Neuron (in vitro differentiated cells): Measurements from ENCODE around the gene GMCL2.
A peak's percentile ranks its signal among the peaks of the same experiment; 100 is the strongest.

Experiments
- H2AFZ ChIP-seq: one replicate; pipeline ENCODE4 v1.6.1; 2013; ENCODE audit warnings: low read depth, mild to moderate bottlenecking, inconsistent platforms, low read length, moderate library complexity
- H3K27me3 ChIP-seq: one replicate; pipeline ENCODE4 v1.6.1; 2013; ENCODE audit warnings: low read length; ENCODE audit not compliant: insufficient read depth
- H3K36me3 ChIP-seq: one replicate; pipeline ENCODE4 v1.6.1; 2013; ENCODE audit warnings: low read length; ENCODE audit not compliant: insufficient read depth
- H3K4me1 ChIP-seq: one replicate; pipeline ENCODE4 v1.6.1; 2013; ENCODE audit warnings: low read length; ENCODE audit not compliant: insufficient read depth
- H3K4me3 ChIP-seq: 2 replicates; pipeline ENCODE4 v1.5.1; 2013; ENCODE audit warnings: mild to moderate bottlenecking, low read length, moderate library complexity
- H3K9me3 ChIP-seq: one replicate; pipeline ENCODE4 v1.6.1; 2013; ENCODE audit warnings: low read length

The GMCL2 gene, protein sequence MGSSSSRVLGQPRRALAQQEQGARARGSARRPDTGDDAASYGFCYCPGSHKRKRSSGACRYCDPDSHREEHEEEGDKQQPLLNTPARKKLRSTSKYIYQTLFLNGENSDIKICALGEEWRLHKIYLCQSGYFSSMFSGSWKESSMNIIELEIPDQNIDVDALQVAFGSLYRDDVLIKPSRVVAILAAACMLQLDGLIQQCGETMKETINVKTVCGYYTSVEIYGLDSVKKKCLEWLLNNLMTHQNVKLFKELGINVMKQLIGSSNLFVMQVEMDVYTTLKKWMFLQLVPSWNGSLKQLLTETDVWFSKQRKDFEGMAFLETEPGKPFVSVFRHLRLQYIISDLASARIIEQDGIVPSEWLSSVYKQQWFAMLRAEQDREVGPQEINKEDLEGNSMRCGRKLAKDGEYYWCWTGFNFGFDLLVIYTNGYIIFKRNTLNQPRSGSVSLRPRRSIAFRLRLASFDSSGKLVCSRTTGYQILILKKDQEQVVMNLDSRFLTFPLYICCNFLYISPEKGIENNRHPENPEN

DNA sequence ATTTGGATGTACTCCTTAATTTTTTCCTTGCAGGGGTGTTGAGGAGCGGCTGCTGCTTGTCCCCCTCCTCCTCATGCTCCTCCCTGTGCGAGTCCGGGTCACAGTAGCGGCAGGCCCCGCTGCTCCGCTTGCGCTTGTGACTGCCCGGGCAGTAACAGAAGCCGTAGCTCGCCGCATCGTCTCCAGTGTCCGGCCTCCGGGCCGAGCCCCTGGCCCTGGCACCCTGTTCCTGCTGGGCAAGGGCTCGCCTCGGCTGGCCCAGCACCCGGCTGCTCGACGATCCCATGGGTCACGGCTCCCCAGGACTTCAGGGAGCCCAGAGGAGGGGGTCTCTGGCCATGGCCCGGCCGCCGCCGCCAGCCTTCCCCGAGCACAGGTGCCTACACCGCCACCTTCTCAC lies at the start of gene GMCL2:
Gene GMCL2, minus strand, starts transcription at position 358 of the 400 bp plus-strand sequence. Its CDS starts 72 bp downstream, at position 286.
- H2AFZ ChIP-seq, result no peak within 1 kb of the TSS
- H3K27me3 ChIP-seq, result no peaks in the 10 kb centered on the region
- no peaks in the 10 kb centered on the region for H3K9me3 ChIP-seq
- no peak within 1 kb of the TSS for H3K4me3 ChIP-seq
- no peaks in the 10 kb centered on the region for H3K36me3 ChIP-seq
- H3K4me1 ChIP-seq, result no peaks in the 10 kb centered on the region

DNA sequence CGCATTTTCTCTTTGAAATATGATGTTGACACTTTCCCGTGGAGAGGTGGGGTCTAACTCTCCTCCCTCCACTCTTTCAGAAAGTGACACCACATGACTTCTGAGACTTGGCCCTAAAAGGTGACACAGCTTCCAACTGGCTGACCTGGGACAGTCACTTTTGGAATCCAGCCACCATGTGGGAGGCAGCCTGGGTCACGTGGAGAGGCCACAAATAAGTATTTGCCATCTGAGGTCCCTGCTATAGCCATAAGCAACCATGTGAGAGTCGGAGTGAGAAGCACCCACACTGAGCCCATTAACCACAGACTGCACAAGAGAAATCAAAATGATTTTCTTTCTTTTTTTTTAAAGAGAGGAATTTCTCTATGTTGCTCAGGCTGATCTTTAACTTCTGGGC lies 49.5 kb upstream of the GMCL2 start:
- Histone ChIP-seq H3K27me3 (no peaks in the 10 kb centered on the region), H3K4me3 (no peak overlapping the region), H3K36me3 (no peaks in the 10 kb centered on the region), H3K9me3 (no peaks in the 10 kb centered on the region), H2AFZ (no peak overlapping the region), H3K4me1 (peaks cover 10% of the 10 kb centered on the region)

DNA sequence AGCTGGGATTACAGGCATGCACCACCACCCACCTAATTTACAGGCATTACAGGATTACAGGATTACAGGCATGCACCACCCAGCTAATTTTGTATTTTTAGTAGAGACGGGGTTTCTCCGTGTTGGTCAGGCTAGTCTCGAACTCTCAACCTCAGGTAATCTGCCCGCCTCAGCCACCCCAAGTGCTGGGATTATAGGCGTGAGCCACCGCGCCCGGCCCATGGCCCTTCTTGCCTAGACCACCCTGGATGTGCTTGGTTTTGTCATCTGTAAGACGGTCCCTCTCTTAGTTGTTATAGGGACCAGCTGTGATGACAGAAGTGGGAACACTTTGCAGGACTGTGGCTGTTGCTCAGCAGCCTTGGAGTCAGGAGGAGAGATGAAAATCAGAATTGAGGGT lies 49.0 kb upstream of the GMCL2 start:
- Histone ChIP-seq H3K9me3 (no peaks in the 10 kb centered on the region), H3K4me1 (peaks cover 15% of the 10 kb centered on the region), H3K36me3 (no peaks in the 10 kb centered on the region), H3K4me3 (no peak overlapping the region), H3K27me3 (no peaks in the 10 kb centered on the region), H2AFZ (no peak overlapping the region)

DNA sequence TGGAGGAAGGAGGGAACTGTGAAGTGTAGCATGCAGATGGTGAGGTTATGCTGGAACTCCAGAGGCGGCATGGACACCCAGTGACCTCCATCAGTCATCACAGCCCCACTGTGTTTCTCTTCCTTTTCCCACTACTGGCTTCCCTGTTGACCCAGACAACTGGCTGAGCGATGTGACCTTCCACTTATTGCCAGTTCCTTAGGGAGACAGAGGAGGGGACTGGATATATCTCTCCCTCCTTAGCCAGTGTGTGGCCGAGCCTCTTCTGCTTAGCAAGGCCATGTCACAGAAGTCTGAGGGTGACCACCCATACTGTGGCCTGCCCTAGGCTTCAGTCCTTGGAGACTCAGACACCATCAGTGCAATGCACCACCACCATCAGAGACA lies 48.4 kb upstream of the GMCL2 start:
- Histone ChIP-seq H2AFZ (no peak overlapping the region), H3K4me1 (peaks cover 19% of the 10 kb centered on the region), H3K4me3 (no peak overlapping the region), H3K9me3 (no peaks in the 10 kb centered on the region), H3K36me3 (peaks cover 4% of the 10 kb centered on the region), H3K27me3 (no peaks in the 10 kb centered on the region)

DNA sequence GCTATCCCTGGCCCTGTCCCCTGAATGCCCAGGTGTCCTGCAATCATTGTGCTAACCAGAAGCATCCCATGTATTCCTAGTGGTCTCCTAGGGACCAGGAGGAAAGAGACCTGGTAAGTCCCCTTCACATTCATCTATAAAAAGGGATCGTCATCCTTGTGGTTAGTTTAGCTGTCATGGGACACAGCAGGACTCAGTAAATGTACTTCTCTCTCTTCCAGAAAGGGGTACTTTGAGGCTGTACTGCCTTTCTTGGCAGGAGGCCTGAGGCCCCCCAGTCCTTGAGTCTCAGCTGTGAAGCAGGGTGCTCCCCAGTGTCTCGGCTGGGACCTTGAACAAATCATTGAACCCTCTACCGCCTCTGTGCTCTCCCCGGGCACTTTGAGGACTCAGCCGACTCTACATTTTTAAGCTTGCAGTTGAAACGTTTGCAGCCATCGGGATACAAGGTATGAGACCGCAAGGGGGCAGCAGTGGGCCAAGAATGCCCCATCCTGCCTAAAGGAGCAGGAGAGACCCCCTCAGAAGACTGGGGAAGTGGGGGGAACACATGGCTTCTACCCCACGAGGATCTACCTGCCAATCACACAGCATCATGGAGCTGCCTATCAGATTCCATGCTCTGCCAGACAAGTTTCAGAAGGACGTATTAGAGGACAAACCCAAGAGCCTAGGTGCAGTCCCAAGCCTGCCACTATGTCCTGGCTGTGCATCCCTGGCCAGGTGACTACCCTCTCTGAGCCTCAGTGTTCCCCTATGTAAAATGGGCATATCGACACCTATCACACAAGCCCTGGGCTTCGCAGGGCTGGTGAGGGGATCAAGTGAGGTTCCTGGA lies 47.8 kb upstream of the GMCL2 start:
- no peak overlapping the region for H2AFZ ChIP-seq
- H3K4me3 ChIP-seq, result no peak overlapping the region
- H3K27me3 ChIP-seq, result no peaks in the 10 kb centered on the region
- no peaks in the 10 kb centered on the region for H3K9me3 ChIP-seq
- peaks cover 19% of the 10 kb centered on the region for H3K4me1 ChIP-seq
- H3K36me3 ChIP-seq, result peaks cover 10% of the 10 kb centered on the region

GRCh38 chr5:178234121-178234749 lies 47.1 kb upstream of the GMCL2 start:
- H2AFZ ChIP-seq, result no peak overlapping the region
- peaks cover 17% of the 10 kb centered on the region for H3K36me3 ChIP-seq
- no peaks in the 10 kb centered on the region for H3K9me3 ChIP-seq
- H3K27me3 ChIP-seq, result no peaks in the 10 kb centered on the region
- peaks cover 16% of the 10 kb centered on the region for H3K4me1 ChIP-seq
- H3K4me3 ChIP-seq, result no peak overlapping the region

GRCh38 chr5:178232920-178233429 lies 45.8 kb upstream of the GMCL2 start:
- H3K36me3 ChIP-seq, result peaks cover 25% of the 10 kb centered on the region
- H3K27me3 ChIP-seq, result no peaks in the 10 kb centered on the region
- H2AFZ ChIP-seq, result peak overlapping the region; percentile 82
- peak overlapping the region; percentile 74 for H3K4me3 ChIP-seq
- peaks cover 13% of the 10 kb centered on the region for H3K4me1 ChIP-seq
- no peaks in the 10 kb centered on the region for H3K9me3 ChIP-seq

GRCh38 chr5:178232124-178232919 lies 45.2 kb upstream of the GMCL2 start, which contains the start of gene PHYKPL:
Gene PHYKPL (minus strand): TSS chr5:178232802. CDS start chr5:178232550, 252 bp downstream.
- Histone ChIP-seq H2AFZ (peak within 1 kb of the TSS; percentile 82), H3K36me3 (peaks cover 30% of the 10 kb centered on the region), H3K4me1 (peaks cover 13% of the 10 kb centered on the region), H3K4me3 (peak within 1 kb of the TSS; percentile 74), H3K9me3 (peaks cover 4% of the 10 kb centered on the region), H3K27me3 (no peaks in the 10 kb centered on the region)

- H3K27me3 ChIP-seq, result no peaks in the 10 kb centered on the region
- H3K4me3 ChIP-seq, result peak overlapping the region; percentile 74
- H3K9me3 ChIP-seq, result peaks cover 4% of the 10 kb centered on the region
- H2AFZ ChIP-seq, result no peak overlapping the region
- H3K36me3 ChIP-seq, result peaks cover 36% of the 10 kb centered on the region
- H3K4me1 ChIP-seq, result peaks cover 13% of the 10 kb centered on the region
Measured at GRCh38 chr5:178231539-178232123, 44.5 kb upstream of the GMCL2 start.

DNA sequence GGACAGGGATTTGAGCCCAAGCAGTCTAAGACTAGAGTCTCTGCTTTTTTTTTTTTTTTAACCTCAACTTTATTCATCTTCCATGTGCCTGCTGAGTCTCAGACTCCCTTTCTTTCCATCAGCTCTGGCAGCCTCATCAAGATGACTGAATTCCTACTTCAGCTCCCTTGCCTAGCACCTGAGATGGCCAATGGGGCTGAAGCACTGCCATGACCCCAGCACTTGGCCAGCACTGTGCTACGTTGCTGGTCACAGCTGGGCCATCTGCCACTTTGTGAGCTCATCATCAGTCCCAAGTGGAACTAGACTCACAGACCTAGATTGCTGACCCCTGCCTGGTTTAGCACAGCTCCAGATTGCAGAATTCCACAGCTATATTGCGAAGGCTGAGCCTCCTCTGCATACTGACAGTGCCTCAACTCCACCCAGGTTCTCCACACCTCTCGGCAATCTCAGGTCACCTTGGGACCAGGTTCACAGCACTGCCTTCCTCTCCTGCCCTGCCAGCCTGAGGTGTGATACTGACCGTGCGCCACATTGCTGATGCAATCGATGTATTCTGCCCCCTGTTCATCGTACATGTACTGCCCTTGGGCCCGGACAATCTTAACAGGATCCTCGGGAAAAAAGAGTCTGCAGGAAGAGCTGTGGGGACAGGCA lies 43.8 kb upstream of the GMCL2 start:
- Histone ChIP-seq H3K4me1 (peaks cover 13% of the 10 kb centered on the region), H2AFZ (no peak overlapping the region), H3K27me3 (no peaks in the 10 kb centered on the region), H3K36me3 (peaks cover 37% of the 10 kb centered on the region), H3K9me3 (peaks cover 4% of the 10 kb centered on the region), H3K4me3 (peak overlapping the region; percentile 74)

GRCh38 chr5:178229861-178230260 lies 42.7 kb upstream of the GMCL2 start:
- H3K36me3 ChIP-seq, result peaks cover 41% of the 10 kb centered on the region
- no peak overlapping the region for H3K4me3 ChIP-seq
- H3K9me3 ChIP-seq, result peaks cover 6% of the 10 kb centered on the region
- peaks cover 13% of the 10 kb centered on the region for H3K4me1 ChIP-seq
- no peaks in the 10 kb centered on the region for H3K27me3 ChIP-seq
- no peak overlapping the region for H2AFZ ChIP-seq
